ENCODE data around the gene CEACAM1. TPM values are rescaled to one million over a fixed set of nuclear protein-coding genes. Genes with fewer than 3 reads are reported as not detected.

The CEACAM1 gene
- 1 to 10 TPM; 5.4 to 5.8 TPM for total RNA-seq

DNA sequence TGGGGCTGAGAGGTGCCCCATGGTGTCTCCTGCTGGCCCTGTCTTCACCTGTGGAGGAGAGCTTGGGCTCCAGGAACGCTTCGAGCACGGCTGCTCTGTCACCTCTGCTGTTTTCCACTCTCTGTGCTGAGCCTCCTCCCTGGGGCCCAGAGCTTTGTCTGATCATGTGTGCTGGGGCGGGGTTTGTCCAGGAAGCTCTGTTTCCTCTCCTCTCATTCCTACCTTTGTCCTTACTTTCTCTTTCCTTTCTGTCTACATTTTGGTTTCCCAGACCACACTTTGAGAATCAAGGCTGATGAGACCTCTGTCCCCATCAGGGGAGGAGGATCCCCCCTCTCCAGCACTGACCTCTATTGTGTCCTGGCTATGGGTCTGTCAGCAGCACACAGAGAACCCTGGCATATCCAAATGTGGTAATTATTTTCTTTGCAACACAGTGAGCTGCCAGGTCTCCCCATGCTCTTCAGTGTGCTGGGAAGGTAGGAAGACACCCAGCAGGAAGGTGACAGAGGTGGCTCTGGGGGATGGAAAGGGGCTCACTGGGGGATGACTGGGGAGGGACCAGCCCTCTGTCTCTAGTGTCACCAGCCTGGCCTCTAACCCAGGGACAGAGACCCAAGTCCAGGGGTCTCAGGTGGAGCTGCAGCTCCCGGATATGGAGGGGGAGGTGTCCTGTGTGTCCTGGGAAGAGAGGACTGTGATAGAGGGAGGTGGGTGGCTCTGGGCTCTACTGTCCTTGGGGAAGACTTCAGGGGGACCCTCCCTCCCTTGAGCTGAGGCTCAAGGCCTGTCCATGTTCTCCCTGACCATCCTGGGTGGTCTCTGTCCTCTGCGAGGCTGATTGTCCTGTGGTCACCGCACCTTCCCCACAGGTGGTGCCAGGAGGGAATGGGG lies at the start of gene CEACAM1:
TSS of gene CEACAM1 (minus strand) at position 128 of the 894 bp plus-strand sequence. CDS start at position 21, 107 bp downstream.
- peak; percentile 80 for DNase-seq
- Mint-ChIP-seq H3K27me3 (no peaks in the 10 kb centered on the region), H3K4me3 (peak within 1 kb of the TSS; percentile 72), H3K9me3 (no peaks in the 10 kb centered on the region), H3K36me3 (no peaks in the 10 kb centered on the region), H3K4me1 (ENCODE audit: low read depth) (peaks cover 35% of the 10 kb centered on the region), H3K27ac (peak within 1 kb of the TSS; percentile 66)
- ChIA-PET POLR2A (interaction anchor here (0.6 to 1.4 kb wide), 2 partner anchors 13 to 78 kb away, joined by 3 to 8 read pairs; no protein-coding TSS in a partner anchor), CTCF (interaction anchor here (0.9 to 8.1 kb wide), 20 partner anchors 9 to 108 kb away, joined by 3 to 204 read pairs (median 6); no protein-coding TSS in a partner anchor)
- intact Hi-C loops (cut with micrococcal nuclease) = loop anchor here (1.0 to 2.0 kb wide), 2 partner anchors 14 to 78 kb away; no protein-coding TSS in a partner anchor

DNA sequence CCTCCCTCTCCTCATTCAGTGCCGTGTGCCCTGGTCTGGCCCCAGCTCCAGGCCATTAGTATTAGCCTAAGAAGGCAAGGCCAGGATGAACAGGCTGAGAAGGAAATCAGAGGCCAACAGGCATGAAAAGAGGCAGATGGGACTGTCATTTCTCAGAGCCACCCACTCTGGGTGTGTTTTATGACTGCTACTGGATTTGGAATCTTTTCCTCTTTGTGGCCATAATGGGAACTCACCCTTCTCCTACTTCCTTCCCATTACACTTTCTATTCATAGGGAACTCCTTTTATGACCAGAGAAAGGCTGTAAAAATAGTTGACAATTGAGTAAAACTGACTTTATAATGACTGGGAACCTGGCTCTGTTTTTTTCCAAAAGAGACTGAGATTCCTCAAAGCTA lies 48.7 kb upstream of the CEACAM1 start:
- POLR2A ChIA-PET = no interaction called here
- intact Hi-C loops (cut with micrococcal nuclease) = no loop called here
- no peaks in the 10 kb centered on the region for H3K4me1 Mint-ChIP-seq (ENCODE audit: low read depth)
- no peaks in the 10 kb centered on the region for H3K9me3 Mint-ChIP-seq
- DNase-seq = no peak
- peaks cover 8% of the 10 kb centered on the region for H3K27me3 Mint-ChIP-seq
- H3K36me3 Mint-ChIP-seq = no peaks in the 10 kb centered on the region
- H3K4me3 Mint-ChIP-seq = no peak overlapping the region
- H3K27ac Mint-ChIP-seq = no peak overlapping the region
- CTCF ChIA-PET = interaction anchor here (1.3 to 1.5 kb wide), 2 partner anchors 9 to 19 kb away, joined by 5 to 7 read pairs; no protein-coding TSS in a partner anchor

DNA sequence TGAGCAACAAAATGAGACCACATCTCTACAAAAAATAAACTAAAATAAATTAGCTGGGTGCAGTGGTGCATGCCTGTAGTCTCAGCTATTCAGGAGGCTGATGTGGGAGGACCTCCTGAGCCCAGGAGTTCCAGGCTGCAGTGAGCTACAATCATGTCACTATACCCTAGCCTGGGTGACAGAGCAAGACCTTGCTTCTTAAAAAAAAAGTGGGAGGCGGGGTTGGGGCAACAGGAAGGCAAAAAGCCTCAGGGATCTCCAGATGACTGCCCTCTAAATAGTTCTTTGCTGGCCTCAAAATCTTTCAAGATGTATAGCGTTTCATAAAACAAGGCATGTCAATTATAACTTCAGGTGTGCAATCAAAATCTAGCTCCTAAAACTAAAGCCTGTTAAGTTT lies 48.0 kb upstream of the CEACAM1 start:
- intact Hi-C loops (cut with micrococcal nuclease) = no loop called here
- CTCF ChIA-PET = interaction anchor here (1.3 to 1.5 kb wide), 2 partner anchors 9 to 20 kb away, joined by 5 to 7 read pairs; no protein-coding TSS in a partner anchor
- H3K36me3 Mint-ChIP-seq = no peaks in the 10 kb centered on the region
- H3K4me1 Mint-ChIP-seq (ENCODE audit: low read depth) = no peaks in the 10 kb centered on the region
- peaks cover 8% of the 10 kb centered on the region for H3K27me3 Mint-ChIP-seq
- DNase-seq = no peak
- H3K4me3 Mint-ChIP-seq = no peak overlapping the region
- no peak overlapping the region for H3K27ac Mint-ChIP-seq
- POLR2A ChIA-PET = no interaction called here
- no peaks in the 10 kb centered on the region for H3K9me3 Mint-ChIP-seq

DNA sequence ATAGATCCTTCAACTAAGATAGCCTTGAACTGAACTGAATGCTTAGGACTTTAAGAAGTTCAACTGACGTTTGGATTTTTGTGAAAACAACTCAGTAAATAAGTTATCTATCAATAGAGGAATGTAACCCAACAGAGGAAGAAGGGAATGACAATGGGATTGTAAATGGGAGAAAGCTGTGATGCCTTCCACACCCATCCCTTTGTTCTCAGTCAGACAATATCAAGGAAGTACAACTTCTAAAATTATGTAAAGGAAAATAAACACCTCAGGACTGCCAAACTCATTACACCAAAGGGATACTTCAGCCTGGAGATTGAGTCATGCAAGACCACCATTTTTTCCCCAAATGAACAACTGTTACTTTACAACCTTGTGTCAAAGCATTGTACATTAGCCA lies 45.4 kb upstream of the CEACAM1 start:
- ChIA-PET POLR2A (no interaction called here), CTCF (no interaction called here)
- Mint-ChIP-seq H3K4me1 (ENCODE audit: low read depth) (no peaks in the 10 kb centered on the region), H3K27me3 (peaks cover 4% of the 10 kb centered on the region), H3K36me3 (no peaks in the 10 kb centered on the region), H3K27ac (no peak overlapping the region), H3K9me3 (no peaks in the 10 kb centered on the region), H3K4me3 (no peak overlapping the region)
- intact Hi-C loops (cut with micrococcal nuclease) = no loop called here
- DNase-seq = no peak

DNA sequence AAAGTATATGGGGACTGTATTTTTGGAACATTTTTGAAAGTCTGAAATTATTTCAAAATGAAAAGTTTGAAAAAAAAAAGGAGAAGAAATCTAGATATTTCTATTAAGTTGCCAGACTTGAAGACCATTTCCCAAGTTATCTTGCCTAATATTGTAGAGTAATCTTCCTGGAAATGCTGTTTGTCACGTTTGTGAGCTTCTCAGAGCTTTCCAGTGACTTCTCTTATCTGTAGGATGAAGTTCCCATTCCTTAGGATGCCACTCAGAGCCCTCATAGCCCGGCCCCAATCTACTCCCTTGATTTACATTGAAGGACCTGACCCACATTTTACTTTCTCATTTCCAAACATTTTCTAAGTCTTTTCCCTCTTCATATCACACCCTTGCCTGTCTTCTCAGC lies 42.8 kb upstream of the CEACAM1 start:
- H3K27ac Mint-ChIP-seq = no peak overlapping the region
- peaks cover 2% of the 10 kb centered on the region for H3K4me1 Mint-ChIP-seq (ENCODE audit: low read depth)
- no peaks in the 10 kb centered on the region for H3K9me3 Mint-ChIP-seq
- H3K4me3 Mint-ChIP-seq = no peak overlapping the region
- H3K36me3 Mint-ChIP-seq = no peaks in the 10 kb centered on the region
- intact Hi-C loops (cut with micrococcal nuclease) = no loop called here
- H3K27me3 Mint-ChIP-seq = peaks cover 5% of the 10 kb centered on the region
- POLR2A ChIA-PET = no interaction called here
- CTCF ChIA-PET = no interaction called here
- DNase-seq = no peak

GRCh38 chr19:42569193-42569592 lies 40.9 kb upstream of the CEACAM1 start:
- intact Hi-C loops (cut with micrococcal nuclease) = no loop called here

DNA sequence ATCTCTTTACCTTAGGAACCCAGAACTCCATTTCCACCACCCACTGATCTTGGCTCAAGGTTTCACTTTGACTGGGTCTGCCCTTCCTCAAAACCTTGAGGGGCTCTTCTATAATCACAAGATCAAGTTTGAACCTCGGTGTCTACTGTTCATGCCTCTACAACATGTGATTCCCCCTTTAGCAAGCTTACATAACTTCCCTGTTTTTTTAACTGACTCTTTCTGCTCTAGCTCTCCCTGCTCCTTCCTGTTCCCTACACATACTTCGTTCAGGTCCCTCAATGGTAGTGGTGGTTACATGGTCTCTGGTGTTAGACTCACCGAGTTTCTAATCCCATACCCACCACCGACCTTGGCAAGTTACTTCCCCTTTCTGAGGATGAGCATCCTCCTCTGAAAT lies 39.7 kb upstream of the CEACAM1 start:
- no peak overlapping the region for H3K4me3 Mint-ChIP-seq
- CTCF ChIA-PET = interaction anchor here (1.3 to 6.1 kb wide), 2 partner anchors 8 to 28 kb away, joined by 5 to 39 read pairs; no protein-coding TSS in a partner anchor
- POLR2A ChIA-PET = no interaction called here
- no peak for DNase-seq
- intact Hi-C loops (cut with micrococcal nuclease) = no loop called here
- H3K27me3 Mint-ChIP-seq = peaks cover 5% of the 10 kb centered on the region
- H3K27ac Mint-ChIP-seq = no peak overlapping the region
- H3K4me1 Mint-ChIP-seq (ENCODE audit: low read depth) = peaks cover 2% of the 10 kb centered on the region
- no peaks in the 10 kb centered on the region for H3K9me3 Mint-ChIP-seq
- no peaks in the 10 kb centered on the region for H3K36me3 Mint-ChIP-seq

More at GRCh38 chr19:42569193-42569592, 40.9 kb upstream of the CEACAM1 start:
- ChIA-PET POLR2A (no interaction called here), CTCF (interaction anchor here (2.1 kb wide), 1 partner anchor 27 kb away, joined by 6 read pairs; no protein-coding TSS in a partner anchor)
- Mint-ChIP-seq H3K27ac (no peak overlapping the region), H3K36me3 (no peaks in the 10 kb centered on the region), H3K4me3 (no peak overlapping the region), H3K9me3 (no peaks in the 10 kb centered on the region), H3K4me1 (ENCODE audit: low read depth) (peaks cover 2% of the 10 kb centered on the region), H3K27me3 (peaks cover 4% of the 10 kb centered on the region)
- no peak for DNase-seq

- Mint-ChIP-seq H3K27ac (no peak overlapping the region), H3K4me1 (ENCODE audit: low read depth) (peaks cover 2% of the 10 kb centered on the region), H3K27me3 (peaks cover 5% of the 10 kb centered on the region), H3K9me3 (no peaks in the 10 kb centered on the region), H3K36me3 (no peaks in the 10 kb centered on the region), H3K4me3 (no peak overlapping the region)
- ChIA-PET CTCF (interaction anchor here (1.3 to 6.1 kb wide), 5 partner anchors 9 to 118 kb away, joined by 4 to 39 read pairs (median 5); no protein-coding TSS in a partner anchor), POLR2A (no interaction called here)
- intact Hi-C loops (cut with micrococcal nuclease) = loop anchor here (1.0 kb wide), 2 partner anchors 29 to 117 kb away; no protein-coding TSS in a partner anchor
- no peak for DNase-seq
Measured at GRCh38 chr19:42567567-42567966, 39.3 kb upstream of the CEACAM1 start.

GRCh38 chr19:42563352-42564210 lies 35.3 kb upstream of the CEACAM1 start:
- H3K36me3 Mint-ChIP-seq = no peaks in the 10 kb centered on the region
- intact Hi-C loops (cut with micrococcal nuclease) = no loop called here
- H3K4me3 Mint-ChIP-seq = no peak overlapping the region
- no peak overlapping the region for H3K27ac Mint-ChIP-seq
- CTCF ChIA-PET = interaction anchor here (0.6 to 6.1 kb wide), 5 partner anchors 33 to 1897 kb away, joined by 3 to 39 read pairs (median 4); no protein-coding TSS in a partner anchor
- peaks cover 5% of the 10 kb centered on the region for H3K27me3 Mint-ChIP-seq
- POLR2A ChIA-PET = no interaction called here
- H3K9me3 Mint-ChIP-seq = no peaks in the 10 kb centered on the region
- peaks cover 2% of the 10 kb centered on the region for H3K4me1 Mint-ChIP-seq (ENCODE audit: low read depth)
- peak; percentile 30 for DNase-seq

GRCh38 chr19:42561512-42561911 lies 33.2 kb upstream of the CEACAM1 start:
- H3K9me3 Mint-ChIP-seq = no peaks in the 10 kb centered on the region
- intact Hi-C loops (cut with micrococcal nuclease) = no loop called here

GRCh38 chr19:42560731-42561130 lies 32.5 kb upstream of the CEACAM1 start:
- H3K4me1 Mint-ChIP-seq (ENCODE audit: low read depth) = no peaks in the 10 kb centered on the region
- no peak overlapping the region for H3K27ac Mint-ChIP-seq
- intact Hi-C loops (cut with micrococcal nuclease) = no loop called here
- ChIA-PET POLR2A (no interaction called here), CTCF (no interaction called here)
- H3K9me3 Mint-ChIP-seq = no peaks in the 10 kb centered on the region
- DNase-seq = no peak
- H3K27me3 Mint-ChIP-seq = peaks cover 6% of the 10 kb centered on the region
- H3K4me3 Mint-ChIP-seq = no peak overlapping the region
- no peaks in the 10 kb centered on the region for H3K36me3 Mint-ChIP-seq

More at GRCh38 chr19:42561512-42561911, 33.2 kb upstream of the CEACAM1 start:
- ChIA-PET CTCF (interaction anchor here (2.8 kb wide), 1 partner anchor 111 kb away, joined by 12 read pairs; no protein-coding TSS in a partner anchor), POLR2A (interaction anchor here (0.5 kb wide), 1 partner anchor 76 kb away, joined by 3 read pairs; no protein-coding TSS in a partner anchor)
- Mint-ChIP-seq H3K36me3 (no peaks in the 10 kb centered on the region), H3K4me3 (no peak overlapping the region), H3K4me1 (ENCODE audit: low read depth) (no peaks in the 10 kb centered on the region), H3K27ac (no peak overlapping the region), H3K27me3 (peaks cover 6% of the 10 kb centered on the region)
- no peak for DNase-seq
